CD4-positive, alpha-beta T cell treated with Interleukin-6 at 100 ng/mL for 8 hours (primary cell): ENCODE data around the gene AFAP1.

ENCODE experiments used
- DNase-seq: peaks from one replicate; pipeline ENCODE4 v3.0.0-alpha.2; 2020; ENCODE audit warnings: mixed read lengths, low spot score

The AFAP1 gene

DNA sequence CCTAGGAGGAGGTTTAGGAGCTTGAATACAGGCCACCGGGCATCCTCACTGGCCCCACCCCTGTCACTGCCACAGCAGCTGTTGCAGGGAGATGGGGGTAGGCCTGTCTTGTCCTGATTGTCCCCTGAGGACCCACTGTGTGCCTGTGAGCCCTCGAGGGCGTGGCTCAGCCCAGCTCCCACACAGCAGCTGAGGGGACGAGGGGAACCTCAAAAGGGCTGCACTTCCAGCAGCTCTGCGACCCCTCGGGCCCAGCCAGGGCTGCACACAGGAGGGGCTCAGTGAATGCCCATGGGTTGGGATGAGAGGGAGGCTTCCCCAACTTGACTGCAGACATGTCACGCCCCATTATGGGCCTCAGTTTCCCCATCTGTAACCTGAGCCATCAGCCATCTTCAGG is 225.9 kb downstream of the AFAP1 start:
- no peak for DNase-seq

DNA sequence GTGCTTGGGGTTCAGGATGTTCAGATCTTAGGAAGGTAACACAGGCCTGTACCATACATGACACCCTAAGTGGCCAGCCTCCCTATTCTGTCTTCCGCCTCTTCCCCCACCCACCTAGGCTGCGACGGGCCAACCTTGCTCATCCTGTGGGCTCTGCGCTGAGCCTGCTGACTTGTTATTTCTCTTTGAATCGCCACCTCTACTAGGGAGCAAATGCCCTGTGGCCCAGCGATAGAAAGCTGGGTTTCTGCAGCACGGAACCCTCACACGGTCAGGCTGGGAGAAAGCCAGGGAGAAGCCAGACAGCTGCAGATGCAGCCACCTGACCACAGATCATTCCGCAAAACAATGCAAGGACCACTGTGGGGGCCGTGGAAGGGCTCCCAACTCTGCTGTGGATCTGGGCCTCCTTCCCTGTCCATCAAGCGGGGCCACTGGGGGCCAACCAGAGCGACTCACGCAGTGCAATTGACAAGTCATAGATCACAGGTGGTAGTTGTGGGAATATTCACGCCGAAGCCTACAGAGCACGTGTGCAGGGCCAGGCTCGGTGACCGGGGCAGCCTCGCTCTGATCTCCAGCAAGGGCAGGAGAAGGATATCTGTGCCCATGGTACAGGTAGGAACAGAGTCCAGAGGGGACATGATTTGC is 227.5 kb downstream of the AFAP1 start:
- no peak for DNase-seq

- no peak for DNase-seq
Observed at GRCh38 chr4:7711307-7711963, 228.2 kb downstream of the AFAP1 start.

GRCh38 chr4:7710576-7711306 is 228.9 kb downstream of the AFAP1 start:
- no peak for DNase-seq

- DNase-seq, result no peak
Observed at GRCh38 chr4:7710126-7710525, 229.5 kb downstream of the AFAP1 start.

- DNase-seq, result no peak
Observed at GRCh38 chr4:7709431-7709830, 230.2 kb downstream of the AFAP1 start.

DNA sequence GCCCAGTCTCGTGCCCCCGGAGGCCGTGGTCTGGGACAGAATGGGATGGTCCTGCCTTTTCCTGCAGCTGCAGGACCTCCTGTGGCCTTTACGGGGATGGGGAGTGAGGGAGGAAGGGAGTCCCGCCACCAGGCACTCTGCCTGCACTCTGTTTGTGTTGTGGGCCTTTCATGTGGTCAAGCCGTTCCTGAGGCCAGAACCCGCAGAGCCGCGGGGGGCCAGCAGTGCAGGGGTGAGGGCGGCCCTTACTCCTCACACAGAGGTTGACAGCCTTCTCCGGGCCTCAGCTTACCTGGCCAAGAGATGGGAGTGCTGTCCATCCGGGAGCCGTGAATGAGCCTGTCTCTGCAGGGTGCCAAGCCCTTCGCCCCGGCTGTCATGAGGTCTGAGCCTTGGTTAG is 230.7 kb downstream of the AFAP1 start:
- DNase-seq, result no peak
